HG03175 (cell line): Measurements from ENCODE around the gene IFRD1.

Experiments used
- ATAC-seq: cut with Tn5 transposase; IDR thresholded peaks from one replicate; pipeline ENCODE4 v1.9.1; 2021; ENCODE audit warnings: mild to moderate bottlenecking, moderate library complexity; ENCODE audit not compliant: unreplicated experiment

Gene IFRD1

GRCh38 chr7:112484671-112485167 is 34.5 kb downstream of the IFRD1 start:
- no peak for ATAC-seq

GRCh38 chr7:112485766-112486165 is 35.5 kb downstream of the IFRD1 start:
- ATAC-seq, result no peak

GRCh38 chr7:112487457-112488263 is 37.4 kb downstream of the IFRD1 start:
- ATAC-seq, result no peak

- no peak for ATAC-seq
Observed at GRCh38 chr7:112488264-112488552, 37.9 kb downstream of the IFRD1 start.

DNA sequence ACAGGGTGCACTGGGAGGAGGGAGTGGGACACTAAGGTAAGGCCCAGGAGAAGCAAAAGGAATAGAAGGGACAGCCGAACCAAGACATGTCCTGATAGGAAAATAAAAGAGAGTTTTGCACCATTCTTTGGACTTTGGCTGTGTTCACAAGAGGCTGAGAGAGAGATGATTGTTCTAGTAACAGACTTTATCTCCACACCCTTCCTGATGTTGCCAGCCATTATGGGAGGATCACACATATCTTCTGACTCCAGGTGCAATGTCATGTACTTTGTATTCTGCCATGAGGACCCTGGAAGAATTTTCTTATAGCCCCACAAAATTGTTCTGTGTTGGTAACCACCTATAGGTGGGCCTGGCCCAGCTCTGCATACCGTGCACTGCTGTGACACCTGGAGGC is 41.9 kb downstream of the IFRD1 start:
- no peak for ATAC-seq

GRCh38 chr7:112494656-112495055 is 44.4 kb downstream of the IFRD1 start:
- ATAC-seq, result no peak

GRCh38 chr7:112495156-112495788 is 45.0 kb downstream of the IFRD1 start:
- no peak for ATAC-seq

GRCh38 chr7:112495810-112496462 is 45.7 kb downstream of the IFRD1 start:
- ATAC-seq, result peak; percentile 48

- peak; percentile 53 for ATAC-seq
Observed at GRCh38 chr7:112497481-112497880, 47.2 kb downstream of the IFRD1 start.

GRCh38 chr7:112500619-112501018 is 50.4 kb downstream of the IFRD1 start:
- no peak for ATAC-seq

DNA sequence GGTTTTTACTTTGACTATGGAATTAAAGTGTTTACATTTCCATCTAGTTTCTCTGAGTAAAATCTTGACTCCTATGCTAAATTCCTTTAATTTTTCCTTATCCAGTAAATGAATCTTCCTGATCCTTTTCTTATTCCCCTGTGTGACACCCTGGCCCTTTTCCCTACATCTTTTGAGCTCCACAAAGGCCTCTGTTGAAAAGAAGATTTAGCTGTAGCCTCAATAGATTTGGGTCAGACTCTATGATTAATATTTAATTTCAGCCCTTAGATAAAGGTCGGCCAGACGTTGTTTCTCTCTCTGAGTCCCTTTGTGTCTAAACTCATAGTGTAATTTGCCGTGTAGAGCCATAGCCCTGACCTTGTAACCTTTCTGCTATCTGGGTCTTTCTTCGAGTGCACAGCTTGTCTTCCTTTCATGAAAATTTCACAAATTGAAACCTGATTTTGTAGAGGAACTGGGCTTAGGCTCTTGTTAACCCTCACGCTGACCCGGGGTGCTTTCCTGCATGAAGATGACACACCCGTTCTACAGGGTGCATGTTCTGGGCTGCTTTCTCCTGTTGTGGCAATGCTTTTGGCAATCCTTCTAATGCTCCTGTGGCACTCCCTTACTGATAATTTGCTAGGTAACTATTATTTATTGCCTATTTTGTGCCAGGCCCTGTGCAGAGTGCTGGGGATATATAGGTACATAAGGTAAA is 51.7 kb downstream of the IFRD1 start:
- ATAC-seq, result no peak

GRCh38 chr7:112502700-112503099 is 52.4 kb downstream of the IFRD1 start:
- ATAC-seq, result no peak

GRCh38 chr7:112503361-112503972 is 53.2 kb downstream of the IFRD1 start:
- ATAC-seq, result no peak

GRCh38 chr7:112504093-112504695 is 53.9 kb downstream of the IFRD1 start:
- ATAC-seq, result no peak

DNA sequence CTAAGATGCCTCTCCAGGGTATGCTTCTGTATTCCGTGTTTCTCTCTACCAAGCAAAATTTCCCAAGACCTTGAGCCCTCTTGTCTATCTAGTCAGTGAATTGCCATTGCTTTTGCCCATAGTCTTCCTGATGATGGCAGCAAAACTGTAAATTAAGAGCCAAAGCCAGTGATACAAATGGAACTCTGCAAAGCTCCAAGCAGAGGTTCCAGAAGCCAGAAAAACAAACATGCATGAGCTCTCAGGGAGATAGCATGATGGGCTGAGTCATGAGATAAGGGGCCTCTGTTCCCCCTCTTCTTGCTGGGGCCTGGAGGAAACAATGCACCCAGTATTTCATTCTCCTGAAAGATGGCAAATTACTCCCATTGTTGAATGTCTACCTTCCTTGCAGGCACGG is 55.2 kb downstream of the IFRD1 start:
- no peak for ATAC-seq

DNA sequence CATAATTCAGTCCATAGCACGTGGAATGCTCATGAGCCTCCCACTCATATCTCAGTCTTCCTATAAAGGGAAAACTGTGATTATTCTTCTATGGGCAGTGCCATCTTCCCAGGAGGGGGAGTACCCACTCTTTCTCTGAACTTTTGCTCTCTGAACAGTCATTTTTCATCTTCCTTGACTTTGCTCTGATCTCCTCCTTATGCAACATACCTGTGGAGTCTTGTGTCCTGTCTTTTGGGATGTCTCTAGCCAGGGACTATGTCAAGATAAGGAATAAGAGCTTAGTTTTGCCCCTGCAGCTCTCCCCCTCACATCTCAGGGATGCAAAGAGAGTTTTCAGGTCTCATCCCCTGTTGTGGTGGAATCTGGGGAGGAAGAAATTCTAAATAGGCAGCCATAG is 58.1 kb downstream of the IFRD1 start:
- no peak for ATAC-seq

DNA sequence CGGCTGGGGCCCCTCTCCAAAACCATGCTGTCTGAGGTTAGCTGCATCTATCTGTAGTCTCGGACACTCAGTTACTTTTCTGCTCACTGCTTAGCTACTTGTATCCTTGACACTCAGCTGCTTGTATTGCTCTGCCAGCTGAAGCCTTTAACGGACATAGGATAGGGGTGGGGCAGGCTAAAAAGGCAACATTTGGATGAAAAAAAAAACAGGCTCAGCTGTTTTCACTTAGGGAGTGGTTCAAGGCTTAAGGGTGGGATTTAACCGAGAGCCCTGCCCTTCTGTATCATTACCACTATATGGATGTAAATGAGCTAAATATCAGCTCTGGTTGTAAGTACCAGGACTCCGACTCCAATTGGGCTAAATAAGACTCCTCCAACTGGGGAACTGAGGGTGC is 59.1 kb downstream of the IFRD1 start:
- no peak for ATAC-seq

- peak; percentile 32 for ATAC-seq
Observed at GRCh38 chr7:112510001-112510742, 59.9 kb downstream of the IFRD1 start.

DNA sequence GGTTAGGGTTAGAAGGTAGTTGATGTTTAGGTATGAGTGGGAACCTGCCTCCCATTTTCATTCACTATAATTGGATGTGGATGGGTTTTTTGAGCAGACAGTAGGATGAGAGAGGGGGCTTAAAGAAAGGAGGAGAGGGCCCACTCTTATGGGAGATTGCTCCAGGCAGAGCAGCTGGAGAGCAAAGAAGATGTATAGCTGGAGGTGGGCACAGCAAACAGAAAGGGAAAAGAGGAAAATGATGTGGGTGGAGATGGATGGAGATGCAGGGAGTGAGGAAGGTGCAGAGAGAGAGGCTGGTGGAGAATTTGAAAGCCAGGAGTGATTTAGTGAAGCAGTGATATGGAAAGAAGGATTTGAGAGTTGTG is 60.5 kb downstream of the IFRD1 start:
- no peak for ATAC-seq
